PC-9 (cell line): Measurements from ENCODE around the gene ABI3BP. TPM values are rescaled to one million over a fixed set of nuclear protein-coding genes. Genes with fewer than 3 reads are reported as not detected.
A peak's percentile ranks its signal among the peaks of the same experiment; 100 is the strongest.

ENCODE experiments used
- BruUV-seq: library from RNA; stranded (reverse); fragments of 400-500 nt; replicated peaks from 2 replicates; lab custom pipeline; 2021; lab: Mats Ljungman, UMichigan
- CTCF ChIA-PET: fragments of 300-600 bp; sonication (Branson Sonifier 250); formaldehyde crosslinking; loops from one replicate; lab custom pipeline; 2022; ENCODE audit warnings: antibody characterized with exemption; lab: Charles Lee
- POLR2A ChIA-PET: fragments of 300-600 bp; sonication (Branson Sonifier 250); formaldehyde crosslinking; loops from one replicate; lab custom pipeline; 2022; ENCODE audit warnings: antibody characterized with exemption; ENCODE audit not compliant: unreplicated experiment; lab: Charles Lee
- DNase-seq, 2 experiments: peaks; one replicate each; pipeline versions ENCODE4 v3.0.0 to v3.0.0-alpha.2; 2015 to 2022; ENCODE audit warnings: mixed read lengths in 1 of 2
- H2AFZ ChIP-seq: fragments of 200-600 bp; sonication (generic); 2 replicates; pipeline ENCODE4 v1.8.1; 2017; ENCODE audit warnings: antibody characterized with exemption
- H3F3A ChIP-seq: fragments of 200-600 bp; sonication (generic); 2 replicates; pipeline ENCODE4 v1.8.1; 2017; ENCODE audit warnings: antibody characterized with exemption, mild to moderate bottlenecking, low read depth; ENCODE audit not compliant: insufficient read depth
- H3K27ac ChIP-seq: fragments of 200-600 bp; sonication (generic); 2 replicates; pipeline ENCODE4 v1.6.1; 2016; ENCODE audit warnings: mixed run types
- H3K27me3 ChIP-seq: fragments of 200-600 bp; sonication (generic); 2 replicates; pipeline ENCODE4 v1.6.1; 2016; ENCODE audit warnings: low read depth, mixed run types; ENCODE audit not compliant: insufficient read depth
- H3K36me3 ChIP-seq: fragments of 200-600 bp; sonication (generic); 2 replicates; pipeline ENCODE4 v1.6.1; 2016; ENCODE audit warnings: low read depth, mixed run types
- H3K4me1 ChIP-seq: fragments of 200-600 bp; sonication (generic); replicated peaks from 2 replicates; pipeline ENCODE4 v1.6.1; 2016; ENCODE audit warnings: mixed run types; ENCODE audit not compliant: insufficient read depth
- H3K4me2 ChIP-seq: fragments of 200-600 bp; sonication (generic); 2 replicates; pipeline ENCODE4 v1.6.1; 2017; ENCODE audit warnings: mixed run types
- H3K4me3 ChIP-seq: fragments of 200-600 bp; sonication (generic); 2 replicates; pipeline ENCODE4 v1.6.1; 2016; ENCODE audit warnings: mixed run types
- H3K79me2 ChIP-seq: fragments of 200-600 bp; sonication (generic); 2 replicates; pipeline ENCODE4 v1.6.1; 2017; ENCODE audit warnings: low read depth, mixed run types
- H3K9me2 ChIP-seq: fragments of 200-600 bp; sonication (generic); 2 replicates; pipeline ENCODE4 v1.8.1; 2017; ENCODE audit warnings: mild to moderate bottlenecking; ENCODE audit not compliant: insufficient read depth
- H3K9me3 ChIP-seq: fragments of 200-600 bp; sonication (generic); 2 replicates; pipeline ENCODE4 v1.8.1; 2016; ENCODE audit warnings: low read depth; ENCODE audit not compliant: insufficient read depth
- H4K20me1 ChIP-seq: fragments of 200-600 bp; sonication (generic); 2 replicates; pipeline ENCODE4 v1.8.1; 2017; ENCODE audit not compliant: insufficient read depth
- EZH2 ChIP-seq: fragments of 200-600 bp; sonication (generic); IDR thresholded peaks from 2 replicates; pipeline ENCODE4 v1.8.0; 2017; ENCODE audit warnings: antibody characterized with exemption, low read depth
- intact Hi-C: fragments of 100-400 bp; cut with micrococcal nuclease; formaldehyde crosslinking; loops from one replicate; pipeline ENCODE4 v1.10.0; 2022; ENCODE audit not compliant: unreplicated experiment
- total RNA-seq: library from RNA; stranded (reverse); gene quantifications from 2 replicates; pipeline ENCODE4 v1.2.3, GENCODE V29; 2021
- TF ChIP-seq, protein P1 (sequence below): fragments of 200-600 bp; sonication (generic); conservative IDR thresholded peaks from 2 replicates; pipeline ENCODE4 v1.6.1; 2017; ENCODE audit warnings: mixed run types, antibody characterized with exemption, mild to moderate bottlenecking, moderate library complexity

Gene ABI3BP
- total RNA-seq, 1 experiment from 2014 or later, result 4.2 TPM

GRCh38 chr3:101038880-101039279 is 45.7 kb upstream of the ABI3BP start:
- Histone ChIP-seq H3F3A (peaks cover 40% of the 10 kb centered on the region), H3K4me2 (no peak overlapping the region), H3K9me3 (peaks cover 27% of the 10 kb centered on the region), H2AFZ (no peak overlapping the region), H3K36me3 (peaks cover 4% of the 10 kb centered on the region; the same call in 1 of the 2 replicates), H3K4me3 (no peak overlapping the region), H3K4me1 (peaks cover 58% of the 10 kb centered on the region), H3K9me2 (no peaks in the 10 kb centered on the region), H3K27ac (no peak overlapping the region), H4K20me1 (no peaks in the 10 kb centered on the region), H3K27me3 (no peaks in the 10 kb centered on the region), H3K79me2 (no peaks in the 10 kb centered on the region)
- TF ChIP-seq, protein P1, sequence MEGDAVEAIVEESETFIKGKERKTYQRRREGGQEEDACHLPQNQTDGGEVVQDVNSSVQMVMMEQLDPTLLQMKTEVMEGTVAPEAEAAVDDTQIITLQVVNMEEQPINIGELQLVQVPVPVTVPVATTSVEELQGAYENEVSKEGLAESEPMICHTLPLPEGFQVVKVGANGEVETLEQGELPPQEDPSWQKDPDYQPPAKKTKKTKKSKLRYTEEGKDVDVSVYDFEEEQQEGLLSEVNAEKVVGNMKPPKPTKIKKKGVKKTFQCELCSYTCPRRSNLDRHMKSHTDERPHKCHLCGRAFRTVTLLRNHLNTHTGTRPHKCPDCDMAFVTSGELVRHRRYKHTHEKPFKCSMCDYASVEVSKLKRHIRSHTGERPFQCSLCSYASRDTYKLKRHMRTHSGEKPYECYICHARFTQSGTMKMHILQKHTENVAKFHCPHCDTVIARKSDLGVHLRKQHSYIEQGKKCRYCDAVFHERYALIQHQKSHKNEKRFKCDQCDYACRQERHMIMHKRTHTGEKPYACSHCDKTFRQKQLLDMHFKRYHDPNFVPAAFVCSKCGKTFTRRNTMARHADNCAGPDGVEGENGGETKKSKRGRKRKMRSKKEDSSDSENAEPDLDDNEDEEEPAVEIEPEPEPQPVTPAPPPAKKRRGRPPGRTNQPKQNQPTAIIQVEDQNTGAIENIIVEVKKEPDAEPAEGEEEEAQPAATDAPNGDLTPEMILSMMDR, result no peak
- no peak for TF ChIP-seq EZH2
- intact Hi-C loops, result loop anchor here (5.0 to 10.0 kb wide), 3 partner anchors 387 to 646 kb away; partner anchors contain the start of genes RPL24 and TMEM45A
- peak in 1 of 2 experiments; percentile 26 for DNase-seq
- BruUV-seq, result no TSS peak
- ChIA-PET POLR2A (no interaction called here), CTCF (interaction anchor here (0.7 kb wide), 1 partner anchor 91 kb away, joined by 4 read pairs; no protein-coding TSS in a partner anchor)

- POLR2A ChIA-PET, result no interaction called here
- Histone ChIP-seq H3K4me3 (no peak overlapping the region), H3K9me3 (peaks cover 32% of the 10 kb centered on the region), H3K27ac (peak overlapping the region; percentile 92; the same call in 1 of the 2 replicates), H3K36me3 (peaks cover 4% of the 10 kb centered on the region; the same call in 1 of the 2 replicates), H3K27me3 (no peaks in the 10 kb centered on the region), H3K4me1 (peaks cover 53% of the 10 kb centered on the region), H3F3A (peaks cover 37% of the 10 kb centered on the region), H3K79me2 (no peaks in the 10 kb centered on the region), H3K9me2 (no peaks in the 10 kb centered on the region), H4K20me1 (no peaks in the 10 kb centered on the region), H3K4me2 (no peak overlapping the region), H2AFZ (no peak overlapping the region)
- intact Hi-C loops, result loop anchor here (5.0 to 10.0 kb wide), 3 partner anchors 386 to 646 kb away; partner anchors contain the start of genes RPL24 and TMEM45A
- DNase-seq, result no peak
- TF ChIP-seq, protein P1, result no peak
- no peak for TF ChIP-seq EZH2
- BruUV-seq, result no TSS peak
- CTCF ChIA-PET, result interaction anchor here (0.7 kb wide), 1 partner anchor 91 kb away, joined by 4 read pairs; no protein-coding TSS in a partner anchor
Observed at GRCh38 chr3:101038393-101038792, 45.2 kb upstream of the ABI3BP start.

- H3K4me3 ChIP-seq, result no peak overlapping the region
- peak overlapping the region; percentile 92 for H3K27ac ChIP-seq
- no TSS peak for BruUV-seq
- H4K20me1 ChIP-seq, result no peaks in the 10 kb centered on the region
- no peak overlapping the region for H3K4me2 ChIP-seq
- H3F3A ChIP-seq, result peaks cover 31% of the 10 kb centered on the region
- peaks cover 4% of the 10 kb centered on the region; the same call in 1 of the 2 replicates for H3K36me3 ChIP-seq
- no peaks in the 10 kb centered on the region for H3K27me3 ChIP-seq
- no peak overlapping the region for H2AFZ ChIP-seq
- intact Hi-C loops, result loop anchor here (5.0 to 10.0 kb wide), 3 partner anchors 385 to 647 kb away; partner anchors contain the start of genes RPL24 and TMEM45A
- peaks cover 38% of the 10 kb centered on the region for H3K9me3 ChIP-seq
- TF ChIP-seq, protein P1, result no peak
- TF ChIP-seq EZH2, result no peak
- DNase-seq, result no peak
- peaks cover 45% of the 10 kb centered on the region for H3K4me1 ChIP-seq
- no peaks in the 10 kb centered on the region for H3K9me2 ChIP-seq
- no peaks in the 10 kb centered on the region for H3K79me2 ChIP-seq
- POLR2A ChIA-PET, result no interaction called here
- CTCF ChIA-PET, result interaction anchor here (0.5 kb wide), 1 partner anchor 575 kb away, joined by 6 read pairs; no protein-coding TSS in a partner anchor
Observed at GRCh38 chr3:101037613-101038012, 44.4 kb upstream of the ABI3BP start.
